Epidermal melanocyte (primary cell): ENCODE results near the gene OR6K3.

ENCODE experiments used
- DNase-seq: peaks from one replicate; pipeline ENCODE4 v3.0.0; 2011; ENCODE audit warnings: low spot score; ENCODE audit not compliant: insufficient read length

Gene OR6K3

DNA sequence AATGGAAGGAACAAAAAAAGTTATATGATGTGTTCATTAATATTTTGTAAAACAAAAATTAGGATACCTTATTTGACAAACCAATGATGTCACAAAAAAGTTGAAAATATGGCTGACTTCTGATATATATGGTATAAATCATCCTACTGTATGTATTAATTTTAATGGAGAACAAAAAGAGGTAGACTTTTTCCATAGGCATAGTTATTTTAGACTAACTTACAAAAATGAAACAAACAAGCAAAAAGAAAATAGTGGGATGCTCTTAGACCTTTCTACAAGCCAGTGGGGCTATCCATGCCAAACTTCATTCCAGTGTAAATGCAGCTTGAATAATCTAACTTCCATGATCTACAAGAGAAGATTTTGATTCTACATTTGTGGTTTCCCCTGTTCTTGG lies 33.5 kb downstream of the OR6K3 start:
- no peak for DNase-seq

DNA sequence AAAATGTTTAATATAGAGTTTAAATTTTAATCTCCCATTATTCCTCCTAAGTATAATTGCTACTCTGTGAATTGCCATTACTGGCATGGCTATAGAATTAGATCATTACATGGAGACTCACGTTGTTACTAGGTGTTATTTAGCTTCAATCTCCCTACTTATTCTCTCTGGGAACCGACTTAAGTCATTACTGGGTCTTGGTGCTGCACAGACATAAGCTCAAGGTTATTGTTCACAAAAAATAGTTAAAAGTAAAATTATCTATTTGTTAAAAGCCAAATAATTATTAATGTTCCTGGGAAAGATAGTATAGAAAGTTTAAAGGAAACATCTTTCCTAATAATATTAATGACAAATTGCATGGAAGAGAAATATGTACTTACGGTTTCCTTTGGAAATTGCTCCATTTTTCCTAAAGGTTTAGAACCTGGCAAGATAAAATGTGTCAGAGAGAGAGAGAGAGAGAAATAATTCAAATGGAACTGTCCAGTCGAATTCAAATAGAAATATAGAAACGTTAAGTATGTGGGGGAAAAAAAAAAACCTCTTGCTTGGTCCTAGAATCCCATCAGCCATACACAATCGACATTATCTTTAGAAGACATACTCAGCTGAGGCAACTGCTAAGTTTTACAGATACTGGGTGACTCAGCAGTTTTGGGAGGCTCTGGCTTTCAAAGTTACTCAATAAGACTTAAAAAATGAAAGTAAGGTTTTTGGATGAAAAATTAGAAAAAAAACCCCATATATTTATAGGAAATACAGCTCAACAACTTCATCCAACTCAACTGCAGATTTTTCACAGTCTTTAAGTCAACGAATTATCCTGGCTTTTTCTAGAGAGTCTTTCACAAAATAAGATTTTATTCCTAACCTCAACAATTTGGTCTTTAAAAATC lies 34.2 kb downstream of the OR6K3 start, which contains the start of gene SPTA1:
TSS of gene SPTA1 (minus strand) at position 605 of the 899 bp plus-strand sequence. CDS start at position 407, 198 bp downstream.
- no peak for DNase-seq

DNA sequence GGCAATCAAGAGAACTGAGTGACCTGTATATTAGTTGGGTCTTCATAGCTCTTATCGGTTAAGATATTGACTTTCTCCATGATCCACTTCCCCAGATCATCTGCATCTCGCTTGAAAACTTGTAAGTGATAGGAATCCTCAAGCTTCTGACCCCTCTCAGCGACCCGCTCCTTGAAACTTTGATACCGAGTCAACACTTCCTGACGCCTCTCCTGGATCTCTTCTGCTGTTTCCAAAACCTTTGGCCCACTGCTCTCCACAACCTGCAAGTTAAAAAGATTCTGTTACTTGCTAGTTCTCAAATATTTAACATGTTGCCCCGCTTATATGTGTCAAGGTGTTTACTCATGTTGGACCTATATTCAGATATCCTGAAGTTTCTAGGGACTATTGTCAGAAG lies 35.4 kb downstream of the OR6K3 start:
- no peak for DNase-seq

DNA sequence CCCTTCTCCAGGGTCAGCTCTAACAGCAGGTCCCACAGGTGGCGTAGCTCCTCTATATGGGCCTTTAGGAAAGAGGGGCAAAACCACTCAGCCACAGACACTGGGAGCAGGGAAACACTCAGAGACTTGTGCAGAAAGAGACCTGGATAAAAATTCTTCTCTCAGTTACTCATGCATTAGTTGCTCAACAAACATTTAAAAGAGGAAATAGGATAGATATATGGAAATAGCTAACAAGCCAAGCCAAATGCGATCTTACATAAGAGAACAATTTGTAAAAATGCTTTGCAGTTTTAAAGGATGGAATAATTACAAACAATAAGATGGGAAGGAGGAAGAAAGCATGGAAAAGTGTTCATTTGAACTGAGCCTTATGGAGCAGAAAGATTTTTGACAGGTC lies 38.9 kb downstream of the OR6K3 start:
- DNase-seq = no peak

DNA sequence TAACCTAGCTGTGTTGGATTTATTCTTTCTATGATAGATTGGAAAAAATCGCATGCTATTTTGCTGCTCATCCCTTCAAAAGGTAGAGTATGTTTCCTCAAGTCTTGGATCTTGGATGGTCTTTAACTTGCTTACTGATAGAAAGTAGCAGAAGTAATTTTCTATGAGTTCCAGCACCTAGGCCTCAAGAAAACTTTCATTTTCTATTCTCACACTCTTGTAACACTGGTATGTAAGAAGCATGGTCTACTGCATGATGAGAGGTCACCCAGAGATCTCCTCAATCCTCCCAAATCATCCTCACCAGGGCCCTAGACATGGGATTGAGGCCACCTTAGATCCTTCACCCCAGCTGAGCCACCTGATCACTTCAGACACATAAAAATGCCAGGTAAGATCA lies 41.2 kb downstream of the OR6K3 start:
- no peak for DNase-seq

DNA sequence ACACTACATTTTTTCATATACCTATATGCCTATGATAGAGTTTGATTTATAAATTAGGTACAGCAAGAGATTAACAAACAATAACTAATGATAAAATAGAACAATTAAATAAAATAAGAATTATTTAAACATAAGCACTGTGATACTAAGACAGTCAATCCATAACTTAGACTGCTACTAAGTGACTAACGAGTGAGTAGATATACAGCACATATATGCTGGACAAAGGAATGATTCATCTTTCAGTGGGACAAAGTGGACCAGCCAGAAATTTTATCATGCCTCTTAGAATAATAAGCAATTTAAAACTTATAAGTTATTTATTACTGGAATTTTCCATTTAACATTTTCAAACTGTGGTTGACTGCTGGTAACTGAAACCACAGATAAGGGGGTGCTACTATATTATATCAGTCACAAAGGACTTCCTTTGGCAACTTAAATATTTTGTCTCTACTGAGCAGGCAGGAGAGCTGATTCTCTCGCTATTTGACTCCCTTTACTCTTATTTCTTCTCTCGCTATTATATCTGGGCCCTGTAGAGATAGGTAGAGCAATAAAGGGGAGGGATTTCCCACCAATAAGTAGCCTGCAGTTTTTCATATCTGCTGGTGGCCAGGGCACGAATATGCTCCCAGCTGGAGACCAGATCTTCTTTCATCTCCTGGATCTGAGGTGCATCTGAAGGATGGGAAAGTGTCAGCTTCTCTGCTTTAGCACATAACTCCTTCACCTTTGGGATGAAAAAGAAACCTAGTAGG lies 44.8 kb downstream of the OR6K3 start:
- no peak for DNase-seq

DNA sequence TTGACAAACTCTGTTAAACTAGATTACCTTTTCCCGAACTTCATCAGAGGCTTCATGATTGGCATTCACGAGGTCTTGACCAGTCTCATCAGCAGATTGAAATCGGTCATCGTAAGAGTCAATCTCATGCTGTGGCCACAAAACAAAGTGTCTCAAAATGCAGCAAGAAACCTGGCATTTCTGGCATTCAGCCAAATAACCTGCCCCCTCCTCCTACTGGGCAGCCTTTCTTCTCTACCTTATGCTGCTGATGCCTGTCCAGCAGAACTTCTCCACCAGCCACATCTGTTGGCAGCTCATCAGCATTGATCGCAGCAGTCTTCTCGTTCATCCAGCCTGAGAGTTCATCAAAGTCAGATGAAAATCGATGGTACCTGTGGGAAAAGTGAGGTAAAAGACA lies 46.2 kb downstream of the OR6K3 start:
- no peak for DNase-seq
